Suprapubic skin (tissue), 3 donors: ENCODE results near the gene RYR3.

Experiments
- EP300 ChIP-seq: sonication (generic); formaldehyde crosslinking; IDR thresholded peaks from one replicate; pipeline ENCODE4 v1.6.1; 2017; ENCODE audit warnings: antibody characterized with exemption
- POLR2A ChIP-seq, 2 donors: fragments of 450-650 bp; IDR thresholded peaks; one replicate each; pipeline ENCODE4 v1.6.1; 2017; ENCODE audit warnings: antibody characterized with exemption in 2 of 2, mild to moderate bottlenecking in 2 of 2, moderate library complexity in 2 of 2
- TF ChIP-seq, protein P1 (sequence below), 2 donors: fragments of 200-600 bp in 1 of 2; fragments of 450-650 bp in 1 of 2; sonication (generic) in 1 of 2; IDR thresholded peaks; one replicate each; pipeline ENCODE4 v1.5.1; 2016 to 2019; ENCODE audit warnings: antibody characterized with exemption in 2 of 2, mild to moderate bottlenecking in 1 of 2, moderate library complexity in 1 of 2

DNA sequence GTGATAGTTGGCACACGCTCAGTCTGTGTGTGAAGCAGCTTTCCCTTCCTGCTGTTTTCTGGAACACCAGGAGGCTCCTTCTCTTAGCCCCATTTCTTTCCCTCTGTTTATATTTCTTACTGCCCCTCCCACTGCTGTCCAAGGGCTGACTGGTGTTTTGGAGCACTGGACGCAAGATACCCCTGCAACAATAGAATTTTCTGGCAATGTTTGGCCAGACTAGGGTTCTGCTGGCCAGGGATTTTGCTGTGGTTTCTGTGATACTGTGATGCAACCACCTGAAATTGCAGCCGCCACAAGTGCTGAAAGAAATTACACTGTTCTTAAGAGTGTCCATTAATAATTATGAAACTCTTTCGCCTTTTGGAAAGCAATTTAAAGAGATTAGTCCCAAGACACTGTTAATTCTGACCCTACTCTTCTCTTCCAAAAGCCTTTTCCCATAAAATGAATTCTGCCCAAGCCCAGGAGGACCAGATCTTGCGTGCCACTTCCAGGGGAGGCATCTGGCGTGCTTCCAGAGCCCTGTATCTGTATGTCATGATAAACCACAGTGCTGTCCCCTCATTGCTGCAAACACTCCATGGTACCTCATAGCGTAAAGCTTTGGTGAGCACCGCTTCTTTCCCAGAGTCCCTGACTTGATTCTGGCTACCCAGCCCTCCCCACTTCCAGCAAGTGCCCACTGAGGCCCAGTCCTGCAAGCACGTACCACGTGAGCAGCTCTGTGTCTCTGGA lies 498.1 kb downstream of the RYR3 start:
- TF ChIP-seq, protein P1, sequence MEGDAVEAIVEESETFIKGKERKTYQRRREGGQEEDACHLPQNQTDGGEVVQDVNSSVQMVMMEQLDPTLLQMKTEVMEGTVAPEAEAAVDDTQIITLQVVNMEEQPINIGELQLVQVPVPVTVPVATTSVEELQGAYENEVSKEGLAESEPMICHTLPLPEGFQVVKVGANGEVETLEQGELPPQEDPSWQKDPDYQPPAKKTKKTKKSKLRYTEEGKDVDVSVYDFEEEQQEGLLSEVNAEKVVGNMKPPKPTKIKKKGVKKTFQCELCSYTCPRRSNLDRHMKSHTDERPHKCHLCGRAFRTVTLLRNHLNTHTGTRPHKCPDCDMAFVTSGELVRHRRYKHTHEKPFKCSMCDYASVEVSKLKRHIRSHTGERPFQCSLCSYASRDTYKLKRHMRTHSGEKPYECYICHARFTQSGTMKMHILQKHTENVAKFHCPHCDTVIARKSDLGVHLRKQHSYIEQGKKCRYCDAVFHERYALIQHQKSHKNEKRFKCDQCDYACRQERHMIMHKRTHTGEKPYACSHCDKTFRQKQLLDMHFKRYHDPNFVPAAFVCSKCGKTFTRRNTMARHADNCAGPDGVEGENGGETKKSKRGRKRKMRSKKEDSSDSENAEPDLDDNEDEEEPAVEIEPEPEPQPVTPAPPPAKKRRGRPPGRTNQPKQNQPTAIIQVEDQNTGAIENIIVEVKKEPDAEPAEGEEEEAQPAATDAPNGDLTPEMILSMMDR (IDR thresholded peaks at IDR 0.05): no peak
- TF ChIP-seq POLR2A (IDR thresholded peaks at IDR 0.05): no peak
- no peak for TF ChIP-seq EP300
